IMR-90 (cell line): ENCODE measurements around the gene ZC3H14. TPM values are rescaled to one million over a fixed set of nuclear protein-coding genes. Genes with fewer than 3 reads are reported as not detected.

Experiments
- ATAC-seq: fragments of 200-7000 bp; cut with Tn5 transposase; 2 replicates; pipeline ENCODE4 v1.9.1; 2020; ENCODE audit warnings: low read depth, mild to moderate bottlenecking, moderate library complexity
- BruUV-seq: library from RNA; stranded (reverse); fragments of 400-500 nt; replicated peaks from 2 replicates; lab custom pipeline; 2021; lab: Mats Ljungman, UMichigan
- CTCF ChIA-PET: fragments of 300-600 bp; formaldehyde crosslinking; extraction: SDS; loops from one replicate; lab custom pipeline; 2021; ENCODE audit warnings: antibody characterized with exemption; lab: Yijun Ruan, JAX
- POLR2A ChIA-PET: fragments of 300-600 bp; sonication (Branson Sonifier 250); formaldehyde crosslinking; loops from one replicate; lab custom pipeline; 2022; ENCODE audit warnings: antibody characterized with exemption; ENCODE audit not compliant: unreplicated experiment; lab: Charles Lee
- DNase-seq: peaks from one replicate; pipeline ENCODE4 v3.0.0; 2013
- H2AFZ ChIP-seq: replicated peaks from 2 replicates; pipeline ENCODE3; 2013; ENCODE audit warnings: low read length, mild to moderate bottlenecking; ENCODE audit not compliant: poor library complexity
- H2AK5ac ChIP-seq: 2 replicates; pipeline ENCODE4 v1.6.1; 2013; ENCODE audit warnings: low read depth, low read length, inconsistent platforms
- H2AK9ac ChIP-seq: replicated peaks from 2 replicates; pipeline ENCODE3; 2013; ENCODE audit warnings: mild to moderate bottlenecking, low read depth, low read length, moderate library complexity; ENCODE audit not compliant: poor library complexity
- H2BK120ac ChIP-seq: 2 replicates; pipeline ENCODE4 v1.6.1; 2013; ENCODE audit warnings: low read depth, low read length, inconsistent platforms
- H2BK15ac ChIP-seq: 3 replicates; pipeline ENCODE4 v1.6.1; 2013; ENCODE audit warnings: low read depth, low read length, inconsistent platforms
- H2BK20ac ChIP-seq: 2 replicates; pipeline ENCODE4 v1.6.1; 2013; ENCODE audit warnings: low read depth, mild to moderate bottlenecking, inconsistent platforms, low read length, moderate library complexity
- H2BK5ac ChIP-seq: 2 replicates; pipeline ENCODE4 v1.6.1; 2013; ENCODE audit warnings: mild to moderate bottlenecking, low read depth, low read length, inconsistent platforms; ENCODE audit not compliant: poor library complexity, severe bottlenecking
- H3K14ac ChIP-seq: replicated peaks from 2 replicates; pipeline ENCODE4 v1.6.1; 2013; ENCODE audit warnings: low read depth, low read length, inconsistent platforms
- H3K18ac ChIP-seq: 2 replicates; pipeline ENCODE4 v1.6.1; 2013; ENCODE audit warnings: low read depth, low read length, control low read depth
- H3K23ac ChIP-seq: 2 replicates; pipeline ENCODE4 v1.6.1; 2013; ENCODE audit warnings: low read depth, low read length, inconsistent platforms
- H3K27ac ChIP-seq: 2 replicates; pipeline ENCODE4 v1.5.1; 2013; ENCODE audit warnings: mild to moderate bottlenecking, control low read depth, low read length; ENCODE audit not compliant: insufficient read depth
- H3K27me3 ChIP-seq: 2 replicates; pipeline ENCODE4 v1.6.1; 2013; ENCODE audit warnings: low read length; ENCODE audit not compliant: control insufficient read depth, insufficient read depth
- H3K36me3 ChIP-seq: 2 replicates; pipeline ENCODE4 v1.6.1; 2013; ENCODE audit warnings: low read length, mixed read lengths; ENCODE audit not compliant: control insufficient read depth, insufficient read depth
- H3K4ac ChIP-seq: 2 replicates; pipeline ENCODE4 v1.6.1; 2013; ENCODE audit warnings: low read depth, low read length, inconsistent platforms
- H3K4me1 ChIP-seq: 2 replicates; pipeline ENCODE4 v1.6.1; 2013; ENCODE audit warnings: low read length, mixed read lengths; ENCODE audit not compliant: control insufficient read depth, insufficient read depth
- H3K4me2 ChIP-seq: 2 replicates; pipeline ENCODE4 v1.6.1; 2013; ENCODE audit warnings: low read depth, mild to moderate bottlenecking, control low read depth, low read length, moderate library complexity
- H3K4me3 ChIP-seq: 2 replicates; pipeline ENCODE4 v1.5.1; 2013; ENCODE audit warnings: low read depth, mild to moderate bottlenecking, control low read depth, low read length, moderate library complexity; ENCODE audit not compliant: insufficient read depth
- H3K56ac ChIP-seq: 2 replicates; pipeline ENCODE4 v1.6.1; 2013; ENCODE audit warnings: low read length, inconsistent platforms; ENCODE audit not compliant: insufficient read depth; ENCODE audit errors: extremely low read depth
- H3K79me1 ChIP-seq, 2 experiments: 2 replicates each; pipeline ENCODE4 v1.6.1; 2013; ENCODE audit warnings: low read length in 2 of 2, inconsistent platforms in 1 of 2, low read depth in 1 of 2
- H3K9ac ChIP-seq: 2 replicates; pipeline ENCODE4 v1.6.1; 2013; ENCODE audit warnings: low read depth, low read length, control low read depth
- H3K9me1 ChIP-seq: 2 replicates; pipeline ENCODE4 v1.6.1; 2013; ENCODE audit warnings: low read length, inconsistent platforms; ENCODE audit not compliant: insufficient read depth
- H3K9me3 ChIP-seq: 2 replicates; pipeline ENCODE4 v1.6.1; 2013; ENCODE audit warnings: low read length; ENCODE audit not compliant: control insufficient read depth, insufficient read depth
- H4K20me1 ChIP-seq: 2 replicates; pipeline ENCODE4 v1.6.1; 2013; ENCODE audit warnings: low read length, inconsistent platforms; ENCODE audit not compliant: insufficient read depth
- H4K5ac ChIP-seq: 2 replicates; pipeline ENCODE4 v1.6.1; 2013; ENCODE audit warnings: mild to moderate bottlenecking, low read depth, low read length, control low read depth
- H4K8ac ChIP-seq, 2 experiments: 2 replicates each; pipeline ENCODE4 v1.6.1; 2013; ENCODE audit warnings: low read depth in 2 of 2, low read length in 2 of 2, control low read depth in 1 of 2, inconsistent platforms in 1 of 2
- H4K91ac ChIP-seq: 2 replicates; pipeline ENCODE4 v1.6.1; 2013; ENCODE audit warnings: low read depth, low read length, inconsistent platforms; ENCODE audit not compliant: insufficient read depth
- CHD1 ChIP-seq: IDR thresholded peaks from 2 replicates; pipeline ENCODE4 v1.6.1; 2012; ENCODE audit warnings: low read depth, low read length, improper control_type of control experiment
- CTCF ChIP-seq: conservative IDR thresholded peaks from 2 replicates; pipeline ENCODE4 v1.5.1; 2012; ENCODE audit warnings: mild to moderate bottlenecking, low read depth, low read length, improper control_type of control experiment
- MAZ ChIP-seq: IDR thresholded peaks from 2 replicates; pipeline ENCODE4 v1.6.1; 2012; ENCODE audit warnings: low read depth, mild to moderate bottlenecking, low read length, improper control_type of control experiment, moderate library complexity, borderline replicate concordance
- NFE2L2 ChIP-seq: fragments of 150-350 bp; IDR thresholded peaks from 2 replicates; pipeline ENCODE4 v1.6.1; 2016; ENCODE audit warnings: low read depth, mild to moderate bottlenecking, low read length
- RAD21 ChIP-seq: IDR thresholded peaks from 2 replicates; pipeline ENCODE4 v1.6.1; 2012; ENCODE audit warnings: low read length, improper control_type of control experiment
- RCOR1 ChIP-seq: IDR thresholded peaks from 2 replicates; pipeline ENCODE4 v1.6.1; 2012; ENCODE audit warnings: mild to moderate bottlenecking, low read length, improper control_type of control experiment; ENCODE audit not compliant: insufficient replicate concordance
- RFX5 ChIP-seq: IDR thresholded peaks from 2 replicates; pipeline ENCODE4 v1.8.0; 2012; ENCODE audit warnings: low read depth, mild to moderate bottlenecking, low read length, moderate library complexity
- SMC3 ChIP-seq: fragments of 150-350 bp; IDR thresholded peaks from 2 replicates; pipeline ENCODE4 v1.6.1; 2016; ENCODE audit warnings: low read depth, mild to moderate bottlenecking, antibody characterized with exemption, low read length, moderate library complexity
- USF2 ChIP-seq: fragments of 150-350 bp; IDR thresholded peaks from 2 replicates; pipeline ENCODE4 v1.6.1; 2017; ENCODE audit warnings: mild to moderate bottlenecking, antibody characterized with exemption, low read length, low read depth
- WGBS, 2 experiments: methylation state at CpG; one replicate each; pipeline versions ENCODE4 v1.1.5 to v1.1.7; 2013; ENCODE audit warnings: missing lambda C conversion rate in 2 of 2; ENCODE audit not compliant: insufficient read length in 1 of 2; ENCODE audit errors: extremely low coverage in 2 of 2; 5-methylcytosine and 5-hydroxymethylcytosine counted together
- dilution Hi-C: fragments of 300-500 bp; cut with HindIII; formaldehyde crosslinking; loops from one replicate; pipeline ENCODE4 v1.14.3; 2018; ENCODE audit warnings: low sequenced_read_pairs; ENCODE audit not compliant: unreplicated experiment
- in situ Hi-C: fragments of 300-500 bp; cut with MboI; formaldehyde crosslinking; loops from 3 replicates; pipeline ENCODE4 v1.14.3; 2019; ENCODE audit warnings: low sequenced_read_pairs, inconsistent platforms, mixed read lengths
- intact Hi-C: fragments of 100-400 bp; cut with micrococcal nuclease; formaldehyde crosslinking; loops from 2 replicates; pipeline ENCODE4 v1.10.0; 2022
- polyA plus RNA-seq, 3 experiments: library from polyadenylated mRNA; depleted of rRNA; stranded (reverse); fragments of >200 nt; gene quantifications; 2 replicates each; pipeline ENCODE4 v1.2.3, GENCODE V29; 2012; ENCODE audit warnings: low replicate concordance in 1 of 3
- total RNA-seq: library from RNA; depleted of rRNA; stranded (reverse); fragments of >200 nt; gene quantifications from 2 replicates; pipeline ENCODE4 v1.2.3, GENCODE V29; 2012

ZC3H14 gene
- total and polyA plus RNA-seq, 2 of the 4 experiments (the other 2 are of a cell fraction): 72.5 to 111 TPM

GRCh38 chr14:88556581-88556980 is 6.3 kb upstream of the ZC3H14 start:
- peaks cover 6% of the 10 kb centered on the region; the same call in 1 of the 2 replicates for H4K20me1 ChIP-seq

More at GRCh38 chr14:88556581-88556980, 6.3 kb upstream of the ZC3H14 start:
- no peak overlapping the region for H3K56ac ChIP-seq
- peak overlapping the region; percentile 50; the same call in 1 of the 2 replicates for H3K4ac ChIP-seq
- H2BK15ac ChIP-seq: peak overlapping the region; percentile 29; the same call in 1 of the 3 replicates
- 0 out of 2 replicates have a peak overlapping the region, but pooled peaks have one; percentile 49 for H3K14ac ChIP-seq
- ATAC-seq (no peak), DNase-seq (peak; percentile 25)
- POLR2A ChIA-PET: no interaction called here
- TF ChIP-seq SMC3: no peak
- no peak for TF ChIP-seq CTCF
- no peak for TF ChIP-seq USF2
- TF ChIP-seq RCOR1: no peak
- TF ChIP-seq NFE2L2: no peak
- no peak for TF ChIP-seq RAD21
- no peak for TF ChIP-seq RFX5
- no peak for TF ChIP-seq CHD1
- TF ChIP-seq MAZ: no peak
- H3K27ac ChIP-seq: no peak overlapping the region
- intact Hi-C loops (no loop called here), dilution Hi-C loops (no loop called here), in situ Hi-C loops (loop anchor here (10.0 kb wide), 2 partner anchors 172 to 362 kb away; partner anchors contain the start of gene SPATA7)
- H3K36me3 ChIP-seq: no peaks in the 10 kb centered on the region
- H3K9me1 ChIP-seq: no peaks in the 10 kb centered on the region
- no peak overlapping the region for H3K9ac ChIP-seq
- H4K91ac ChIP-seq: 0 out of 2 replicates have a peak overlapping the region, but pooled peaks have one; percentile 15
- 42% methylated on average over 2 of the region's 3 CpGs; no CpG with 5 or more reads in 1 of the 2 experiments for WGBS, 2 experiments
- BruUV-seq: no TSS peak
- H2BK5ac ChIP-seq: no peak overlapping the region
- peak overlapping the region; percentile 13 for H2BK20ac ChIP-seq
- H2AK5ac ChIP-seq: peak overlapping the region; percentile 57; the same call in 1 of the 2 replicates
- H4K5ac ChIP-seq: no peak overlapping the region
- peak overlapping the region; percentile 82 for H2AFZ ChIP-seq
- no peak overlapping the region for H2AK9ac ChIP-seq
- H3K4me1 ChIP-seq: peaks cover 9% of the 10 kb centered on the region
- H3K23ac ChIP-seq: peak overlapping the region; percentile 65
- CTCF ChIA-PET: interaction anchor here (1.2 kb wide), 1 partner anchor 16 kb away, joined by 3 read pairs; no protein-coding TSS in a partner anchor
- H3K9me3 ChIP-seq: no peaks in the 10 kb centered on the region
- H3K4me3 ChIP-seq: no peak overlapping the region
- peak overlapping the region; percentile 4 for H2BK120ac ChIP-seq
- H4K8ac ChIP-seq: no peak overlapping the region; a peak in 2 of 4 replicates
- H3K4me2 ChIP-seq: no peak overlapping the region
- no peak overlapping the region for H3K18ac ChIP-seq
- H3K27me3 ChIP-seq: no peaks in the 10 kb centered on the region
- peaks cover 5 to 15% of the 10 kb centered on the region in 2 experiments for H3K79me1 ChIP-seq
